CD14-positive monocyte (primary cell): ENCODE measurements around the gene CFAP91. TPM values are rescaled to one million over a fixed set of nuclear protein-coding genes. Genes with fewer than 3 reads are reported as not detected.

ENCODE experiments used
- DNase-seq, 3 donors: peaks; one replicate each; pipeline ENCODE4 v3.0.0-alpha.2; 2011 to 2022
- H2AFZ ChIP-seq: 2 replicates; pipeline ENCODE4 v1.6.0; 2012; ENCODE audit warnings: mild to moderate bottlenecking, low read depth, low read length, inconsistent platforms; ENCODE audit not compliant: insufficient read depth, poor library complexity, severe bottlenecking
- H3K27ac ChIP-seq, 2 donors: 1 replicate in 1 of 2; 2 replicates in 1 of 2; pipeline ENCODE4 v1.5.1; 2012 to 2013; ENCODE audit warnings: low read length in 2 of 2, control low read depth in 1 of 2, inconsistent platforms in 1 of 2, low read depth in 1 of 2, mild to moderate bottlenecking in 1 of 2
- H3K27me3 ChIP-seq, 2 donors: one replicate each; pipeline versions ENCODE4 v1.6.0 to v1.6.1; 2011 to 2013; ENCODE audit warnings: low read length in 2 of 2; ENCODE audit not compliant: control insufficient read depth in 2 of 2, insufficient read depth in 2 of 2
- H3K36me3 ChIP-seq, 2 donors: replicated peaks in 1 of 2; 1 replicate in 1 of 2; 2 replicates in 1 of 2; pipeline versions ENCODE4 v1.5.1 to v1.6.1; 2012 to 2013; ENCODE audit warnings: low read length in 2 of 2, control low read depth in 1 of 2, inconsistent platforms in 1 of 2, mild to moderate bottlenecking in 1 of 2; ENCODE audit not compliant: insufficient read depth in 2 of 2, control insufficient read depth in 1 of 2
- H3K4me1 ChIP-seq, 2 donors: 1 replicate in 1 of 2; 2 replicates in 1 of 2; pipeline versions ENCODE4 v1.5.1 to v1.6.1; 2012 to 2013; ENCODE audit warnings: low read length in 2 of 2, control low read depth in 1 of 2, inconsistent platforms in 1 of 2, mild to moderate bottlenecking in 1 of 2, moderate library complexity in 1 of 2; ENCODE audit not compliant: insufficient read depth in 2 of 2, control insufficient read depth in 1 of 2
- H3K4me2 ChIP-seq: replicated peaks from 2 replicates; pipeline ENCODE3; 2012; ENCODE audit warnings: low read length, moderate library complexity, mild to moderate bottlenecking; ENCODE audit not compliant: poor library complexity, severe bottlenecking; ENCODE audit errors: extremely low read depth
- H3K4me3 ChIP-seq, 3 experiments: fragments of 200-600 bp in 1 of 3; sonication (generic) in 1 of 3; replicated peaks in 1 of 3; 1 replicate in 2 of 3; 2 replicates in 1 of 3; pipeline ENCODE4 v1.5.1; 2011 to 2013; ENCODE audit warnings: low read length in 3 of 3, mild to moderate bottlenecking in 3 of 3, control low read depth in 2 of 3, low read depth in 2 of 3, inconsistent platforms in 1 of 3, moderate library complexity in 1 of 3
- H3K79me2 ChIP-seq: 2 replicates; pipeline ENCODE4 v1.6.0; 2012; ENCODE audit warnings: mild to moderate bottlenecking, control low read depth, inconsistent platforms, low read length, moderate library complexity; ENCODE audit not compliant: insufficient read depth
- H3K9ac ChIP-seq: 2 replicates; pipeline ENCODE4 v1.6.0; 2017; ENCODE audit warnings: low read length, mild to moderate bottlenecking; ENCODE audit not compliant: insufficient read depth, poor library complexity, severe bottlenecking
- H3K9me3 ChIP-seq, 2 donors: replicated peaks in 1 of 2; 1 replicate in 1 of 2; 2 replicates in 1 of 2; pipeline versions ENCODE4 v1.5.1 to v1.6.1; 2012 to 2013; ENCODE audit warnings: low read length in 2 of 2, control low read depth in 1 of 2; ENCODE audit not compliant: control insufficient read depth in 1 of 2, insufficient read depth in 1 of 2
- H4K20me1 ChIP-seq: 2 replicates; pipeline ENCODE4 v1.6.0; 2012; ENCODE audit warnings: mild to moderate bottlenecking, low read length, control low read depth, moderate library complexity; ENCODE audit not compliant: insufficient read depth
- H3K27ac Mint-ChIP-seq, 7 donors: one replicate each; pipeline ENCODE4 v1.8.0; 2020; ENCODE audit warnings: mild to moderate bottlenecking in 7 of 7, mixed read lengths in 7 of 7, moderate library complexity in 6 of 7, inconsistent platforms in 2 of 7
- H3K27me3 Mint-ChIP-seq, 3 donors: one replicate each; pipeline ENCODE4 v1.8.0; 2021 to 2022; ENCODE audit warnings: low read depth in 3 of 3, mild to moderate bottlenecking in 3 of 3, mixed read lengths in 3 of 3, moderate library complexity in 3 of 3, inconsistent platforms in 1 of 3
- H3K36me3 Mint-ChIP-seq, 2 donors: one replicate each; pipeline ENCODE4 v1.8.0; 2020; ENCODE audit warnings: mixed read lengths in 2 of 2, inconsistent platforms in 1 of 2, mild to moderate bottlenecking in 1 of 2
- H3K4me1 Mint-ChIP-seq: one replicate; pipeline ENCODE4 v1.8.0; 2020; ENCODE audit warnings: mild to moderate bottlenecking, mixed read lengths
- H3K4me3 Mint-ChIP-seq, 2 donors: one replicate each; pipeline ENCODE4 v1.8.0; 2020; ENCODE audit warnings: mild to moderate bottlenecking in 2 of 2, mixed read lengths in 2 of 2, moderate library complexity in 1 of 2
- H3K9me3 Mint-ChIP-seq, 7 donors: one replicate each; pipeline ENCODE4 v1.8.0; 2020 to 2022; ENCODE audit warnings: mixed read lengths in 7 of 7, mild to moderate bottlenecking in 6 of 7, moderate library complexity in 6 of 7, inconsistent platforms in 2 of 7
- WGBS: methylation state at CpG from one replicate; pipeline ENCODE4 v1.1.5; 2013; ENCODE audit warnings: missing lambda C conversion rate; ENCODE audit not compliant: insufficient coverage; 5-methylcytosine and 5-hydroxymethylcytosine counted together
- intact Hi-C, 2 donors: fragments of 100-400 bp; cut with micrococcal nuclease; formaldehyde crosslinking; loops; one replicate each; pipeline versions ENCODE4 v1.15.0 to v1.15.1; 2023
- polyA plus RNA-seq, 3 donors: library from polyadenylated mRNA; depleted of rRNA in 1 of 3; unstranded in 2 of 3; stranded (reverse) in 1 of 3; fragments of 300-500 nt in 2 of 3; fragments of >200 nt in 1 of 3; fragmentation: Illumina TruSeq in 2 of 3; gene quantifications; 1 replicate in 2 of 3; 2 replicates in 1 of 3; pipeline ENCODE4 v1.2.3, GENCODE V29; 2012 to 2021
- TF ChIP-seq, protein P1 (sequence below): fragments of 200-600 bp; IDR thresholded peaks from one replicate; pipeline ENCODE4 v1.8.0; 2022; ENCODE audit warnings: antibody characterized with exemption, mild to moderate bottlenecking

Gene CFAP91
- polyA plus RNA-seq, 3 donors, result 0.14 TPM; not detected in 2

DNA sequence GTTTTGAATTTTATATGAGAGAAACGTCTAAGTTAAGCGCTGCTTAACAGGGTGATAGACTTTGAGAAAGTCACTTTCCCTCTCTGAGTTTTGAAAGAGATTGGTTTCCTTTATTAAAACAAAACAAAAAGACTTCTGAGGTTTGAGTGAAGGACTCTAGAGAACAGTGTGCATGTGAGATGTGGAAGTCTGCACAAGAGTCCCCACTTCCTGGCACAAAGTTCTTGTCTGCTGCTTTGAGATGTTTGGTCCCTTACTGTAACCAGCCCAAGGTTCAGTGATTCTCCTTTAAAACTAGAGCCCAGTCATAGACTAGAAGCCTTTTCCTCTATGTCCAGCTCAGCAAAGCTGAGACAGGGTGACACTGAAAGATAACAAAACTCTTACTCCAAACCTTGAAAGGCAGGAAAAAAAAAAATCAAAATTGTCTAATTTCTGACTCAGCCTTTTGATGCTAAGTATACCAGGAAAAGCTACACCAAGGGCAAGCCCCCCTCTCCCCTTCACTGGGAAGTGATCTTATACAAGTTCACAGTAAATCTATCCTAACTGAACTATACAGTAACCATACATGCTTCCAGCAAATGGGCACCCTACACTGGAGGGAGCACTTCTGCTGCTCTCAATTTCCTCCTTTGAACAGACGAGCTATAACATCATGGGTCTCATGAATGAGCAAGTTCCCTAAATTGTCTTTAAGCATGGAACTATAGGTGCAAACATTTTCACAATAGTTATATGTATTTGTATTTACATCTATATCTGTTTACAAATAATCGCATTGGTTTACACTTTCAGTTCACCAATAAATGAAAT is 44.7 kb upstream of the CFAP91 start:
- Histone ChIP-seq H3K9me3 (no peaks in the 10 kb centered on the region), H3K36me3 (no peaks in the 10 kb centered on the region), H3K27ac (no peak overlapping the region), H2AFZ (peak overlapping the region; percentile 49), H3K4me1 (peaks cover 12 to 15% of the 10 kb centered on the region in 2 donors), H3K4me2 (no peak overlapping the region), H3K79me2 (no peaks in the 10 kb centered on the region), H3K9ac (no peak overlapping the region), H3K27me3 (no peaks in the 10 kb centered on the region), H4K20me1 (no peaks in the 10 kb centered on the region), H3K4me3 (no peak overlapping the region)
- H3K27ac Mint-ChIP-seq, result peak overlapping the region in 3 of 7 donors; percentile 15 to 53 (median 48)
- TF ChIP-seq, protein P1, sequence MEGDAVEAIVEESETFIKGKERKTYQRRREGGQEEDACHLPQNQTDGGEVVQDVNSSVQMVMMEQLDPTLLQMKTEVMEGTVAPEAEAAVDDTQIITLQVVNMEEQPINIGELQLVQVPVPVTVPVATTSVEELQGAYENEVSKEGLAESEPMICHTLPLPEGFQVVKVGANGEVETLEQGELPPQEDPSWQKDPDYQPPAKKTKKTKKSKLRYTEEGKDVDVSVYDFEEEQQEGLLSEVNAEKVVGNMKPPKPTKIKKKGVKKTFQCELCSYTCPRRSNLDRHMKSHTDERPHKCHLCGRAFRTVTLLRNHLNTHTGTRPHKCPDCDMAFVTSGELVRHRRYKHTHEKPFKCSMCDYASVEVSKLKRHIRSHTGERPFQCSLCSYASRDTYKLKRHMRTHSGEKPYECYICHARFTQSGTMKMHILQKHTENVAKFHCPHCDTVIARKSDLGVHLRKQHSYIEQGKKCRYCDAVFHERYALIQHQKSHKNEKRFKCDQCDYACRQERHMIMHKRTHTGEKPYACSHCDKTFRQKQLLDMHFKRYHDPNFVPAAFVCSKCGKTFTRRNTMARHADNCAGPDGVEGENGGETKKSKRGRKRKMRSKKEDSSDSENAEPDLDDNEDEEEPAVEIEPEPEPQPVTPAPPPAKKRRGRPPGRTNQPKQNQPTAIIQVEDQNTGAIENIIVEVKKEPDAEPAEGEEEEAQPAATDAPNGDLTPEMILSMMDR, result peak; percentile 23
- peaks cover 0 to 10% of the 10 kb centered on the region in 2 donors for H3K36me3 Mint-ChIP-seq
- no peak overlapping the region for H3K4me3 Mint-ChIP-seq
- WGBS, result no CpG with 5 or more reads among the region's 4 CpGs
- intact Hi-C loops, result no loop called here
- H3K9me3 Mint-ChIP-seq, result no peaks in the 10 kb centered on the region
- peaks cover 29% of the 10 kb centered on the region for H3K4me1 Mint-ChIP-seq
- H3K27me3 Mint-ChIP-seq, result peaks cover 0 to 6% (median 0%) of the 10 kb centered on the region in 3 donors
- DNase-seq, result peak; percentile 39 to 69 (median 58)

DNA sequence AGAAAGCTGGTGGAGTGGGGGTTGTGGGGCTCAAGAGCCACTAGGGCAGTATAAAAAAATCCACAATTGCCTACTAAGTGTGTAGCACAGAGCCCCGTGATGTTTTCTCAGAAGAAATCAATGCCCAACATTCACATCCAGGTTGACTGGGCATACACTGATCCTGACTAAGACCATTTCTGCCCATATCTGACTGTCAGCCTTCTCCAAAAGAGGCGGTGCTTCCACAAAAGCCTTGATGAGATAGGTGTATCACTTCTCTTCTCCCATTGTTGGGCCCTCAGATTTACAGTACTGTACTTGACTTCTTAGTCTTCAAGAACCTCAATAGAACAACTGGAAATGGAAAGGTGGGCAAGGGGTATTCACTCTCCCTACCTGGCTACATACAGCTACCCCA is 43.8 kb upstream of the CFAP91 start:
- no peak for DNase-seq
- no peaks in the 10 kb centered on the region for H3K9me3 Mint-ChIP-seq
- no peak overlapping the region for H3K4me3 Mint-ChIP-seq
- H3K4me1 ChIP-seq, result peaks cover 12 to 15% of the 10 kb centered on the region in 2 donors
- no peak overlapping the region for H2AFZ ChIP-seq
- peaks cover 3 to 10% of the 10 kb centered on the region in 2 donors for H3K36me3 Mint-ChIP-seq
- no peaks in the 10 kb centered on the region for H3K27me3 ChIP-seq
- no peaks in the 10 kb centered on the region for H3K36me3 ChIP-seq
- no peak overlapping the region for H3K4me2 ChIP-seq
- H4K20me1 ChIP-seq, result no peaks in the 10 kb centered on the region
- no CpG with 5 or more reads among the region's 2 CpGs for WGBS
- no peak overlapping the region for H3K9ac ChIP-seq
- H3K4me3 ChIP-seq, result no peak overlapping the region
- intact Hi-C loops, result no loop called here
- peaks cover 0 to 4% (median 0%) of the 10 kb centered on the region in 3 donors for H3K27me3 Mint-ChIP-seq
- no peak overlapping the region for H3K27ac ChIP-seq
- no peaks in the 10 kb centered on the region for H3K79me2 ChIP-seq
- TF ChIP-seq, protein P1, result no peak
- H3K4me1 Mint-ChIP-seq, result peaks cover 24% of the 10 kb centered on the region
- peak overlapping the region in 3 of 7 donors; percentile 11 to 68 (median 24) for H3K27ac Mint-ChIP-seq
- no peaks in the 10 kb centered on the region for H3K9me3 ChIP-seq
